Kidney (tissue), 14 donors: ENCODE results near the gene CXXC5. TPM values are rescaled to one million over a fixed set of nuclear protein-coding genes. Genes with fewer than 3 reads are reported as not detected.

Source experiments
- DNase-seq, 5 donors: peaks; one replicate each; pipeline ENCODE4 v3.0.0-alpha.2; 2013 to 2020
- FAIRE-seq: peaks from 2 replicates; lab custom pipeline; 2012; peaks lifted over from hg19 to GRCh38; lab: Jason Lieb, UNC
- H3K27ac ChIP-seq, 2 donors: one replicate each; pipeline ENCODE4 v1.7.0; 2013; ENCODE audit warnings: low read depth in 2 of 2, low read length in 2 of 2, inconsistent platforms in 1 of 2
- H3K27me3 ChIP-seq: one replicate; pipeline ENCODE4 v1.7.1; 2013; ENCODE audit warnings: low read length, inconsistent platforms; ENCODE audit not compliant: control insufficient read depth, insufficient read depth
- H3K36me3 ChIP-seq, 3 donors: one replicate each; pipeline versions ENCODE4 v1.7.0 to v1.7.1; 2013; ENCODE audit warnings: low read length in 3 of 3, control low read depth in 1 of 3, inconsistent platforms in 1 of 3; ENCODE audit not compliant: insufficient read depth in 3 of 3, control insufficient read depth in 2 of 3
- H3K4me1 ChIP-seq, 3 donors: one replicate each; pipeline versions ENCODE4 v1.7.0 to v1.7.1; 2013; ENCODE audit warnings: low read length in 3 of 3, inconsistent platforms in 1 of 3, low read depth in 1 of 3; ENCODE audit not compliant: control insufficient read depth in 2 of 3, insufficient read depth in 2 of 3
- H3K4me3 ChIP-seq, 3 donors: one replicate each; pipeline versions ENCODE4 v1.7.0 to v1.8.1; 2013; ENCODE audit warnings: low read length in 3 of 3, control low read depth in 1 of 3, inconsistent platforms in 1 of 3
- H3K9ac ChIP-seq, 3 donors: one replicate each; pipeline versions ENCODE4 v1.7.0 to v1.7.1; 2013; ENCODE audit warnings: low read length in 3 of 3, control low read depth in 1 of 3, inconsistent platforms in 1 of 3
- H3K9me3 ChIP-seq, 3 donors: one replicate each; pipeline versions ENCODE4 v1.7.0 to v1.7.1; 2013; ENCODE audit warnings: low read length in 3 of 3, control low read depth in 1 of 3, inconsistent platforms in 1 of 3; ENCODE audit not compliant: control insufficient read depth in 2 of 3, insufficient read depth in 1 of 3
- intact Hi-C: fragments of 100-400 bp; cut with DNase I; formaldehyde crosslinking; loops from one replicate; pipeline ENCODE4 v1.11.1; 2022
- polyA plus RNA-seq: library from polyadenylated mRNA; stranded (reverse); fragments of 350-450 nt; fragmentation: Illumina TruSeq; extraction: RNeasy Lipid Tissue Mini Kit (QIAGEN cat#74804); gene quantifications from one replicate; pipeline ENCODE4 v1.2.3, GENCODE V29; 2014; ENCODE audit warnings: low read depth, low replicate concordance; ENCODE audit not compliant: insufficient read depth
- total RNA-seq: library from RNA; stranded (reverse); fragmentation: NEBNext Ultra II Directional; extraction: Animal tissue kit (Norgen Biotek cat#: 25700); gene quantifications from one replicate; pipeline ENCODE4 v1.2.1, GENCODE V29; 2021
- TF ChIP-seq, protein P1 (sequence below): IDR thresholded peaks from 3 replicates; pipeline ENCODE4 v1.5.1; 2012; ENCODE audit warnings: mild to moderate bottlenecking, moderate library complexity, borderline replicate concordance; ENCODE audit not compliant: insufficient read depth; ENCODE audit errors: extremely low read depth
- donor health status: control.
- donor health status: control.
- donor health status: control.
- donor health status: control.
- donor health status: control.
- donor health status: DM: yes; HTN: yes; CAD: no.
- donor health status: Normal renal cell carcinoma (clear cell type).

The CXXC5 gene
- total and polyA plus RNA-seq, 2 donors from 2014 or later, result 116 to 122 TPM

DNA sequence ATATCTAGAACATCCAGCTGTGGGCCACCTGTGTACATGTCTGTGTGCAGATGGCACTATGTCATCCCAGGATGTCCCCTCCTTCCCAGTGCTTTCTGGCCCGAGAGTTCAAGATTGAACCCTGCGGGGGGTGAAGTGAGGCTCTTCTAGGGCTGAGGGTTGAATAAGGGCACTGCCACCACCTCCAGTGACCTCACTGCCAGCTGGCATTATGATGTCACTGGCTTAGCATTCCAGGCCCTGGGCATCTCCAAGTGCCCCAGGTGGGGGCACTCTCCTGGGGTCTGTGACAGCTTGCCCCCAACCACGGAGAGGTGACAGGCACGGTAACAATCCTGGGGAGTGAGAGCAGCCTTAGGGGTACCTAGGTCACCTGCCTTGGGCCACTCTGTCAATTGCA lies 27.1 kb downstream of the CXXC5 start:
- Histone ChIP-seq H3K4me3 (no peak overlapping the region), H3K4me1 (peaks cover 5 to 58% (median 36%) of the 10 kb centered on the region in 3 donors), H3K9me3 (no peaks in the 10 kb centered on the region), H3K27me3 (no peaks in the 10 kb centered on the region), H3K27ac (peak overlapping the region; percentile 9 to 38), H3K9ac (no peak overlapping the region), H3K36me3 (peaks cover 0 to 11% (median 6%) of the 10 kb centered on the region in 3 donors)
- FAIRE-seq (no peak), DNase-seq (no peak)
- TF ChIP-seq, protein P1, sequence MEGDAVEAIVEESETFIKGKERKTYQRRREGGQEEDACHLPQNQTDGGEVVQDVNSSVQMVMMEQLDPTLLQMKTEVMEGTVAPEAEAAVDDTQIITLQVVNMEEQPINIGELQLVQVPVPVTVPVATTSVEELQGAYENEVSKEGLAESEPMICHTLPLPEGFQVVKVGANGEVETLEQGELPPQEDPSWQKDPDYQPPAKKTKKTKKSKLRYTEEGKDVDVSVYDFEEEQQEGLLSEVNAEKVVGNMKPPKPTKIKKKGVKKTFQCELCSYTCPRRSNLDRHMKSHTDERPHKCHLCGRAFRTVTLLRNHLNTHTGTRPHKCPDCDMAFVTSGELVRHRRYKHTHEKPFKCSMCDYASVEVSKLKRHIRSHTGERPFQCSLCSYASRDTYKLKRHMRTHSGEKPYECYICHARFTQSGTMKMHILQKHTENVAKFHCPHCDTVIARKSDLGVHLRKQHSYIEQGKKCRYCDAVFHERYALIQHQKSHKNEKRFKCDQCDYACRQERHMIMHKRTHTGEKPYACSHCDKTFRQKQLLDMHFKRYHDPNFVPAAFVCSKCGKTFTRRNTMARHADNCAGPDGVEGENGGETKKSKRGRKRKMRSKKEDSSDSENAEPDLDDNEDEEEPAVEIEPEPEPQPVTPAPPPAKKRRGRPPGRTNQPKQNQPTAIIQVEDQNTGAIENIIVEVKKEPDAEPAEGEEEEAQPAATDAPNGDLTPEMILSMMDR, result no peak
- intact Hi-C loops, result no loop called here

DNA sequence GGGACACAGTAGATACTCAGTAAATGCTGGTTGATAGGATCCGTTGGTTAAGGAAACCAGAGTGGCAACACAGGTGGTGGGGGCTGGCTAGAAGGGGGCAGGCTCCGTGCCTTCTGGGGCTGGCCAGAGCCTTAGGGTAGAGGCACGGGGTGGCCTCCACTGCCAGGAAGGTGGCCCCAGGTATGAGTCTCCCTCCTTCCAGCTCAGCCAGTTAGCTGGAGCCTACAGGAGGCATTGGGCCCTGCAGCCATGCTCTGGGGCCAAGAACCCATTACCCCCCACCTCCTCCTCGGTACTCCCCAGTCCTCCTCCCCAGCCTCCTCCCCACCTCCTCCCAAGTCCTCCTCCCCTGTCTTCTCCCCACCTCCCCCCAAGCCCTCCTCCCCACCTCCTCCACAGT lies 27.7 kb downstream of the CXXC5 start:
- H3K9me3 ChIP-seq, result no peaks in the 10 kb centered on the region
- DNase-seq, result peak in 1 of 5 donors; percentile 63
- no peak overlapping the region for H3K9ac ChIP-seq
- H3K27ac ChIP-seq, result peak overlapping the region; percentile 9 to 38
- no peak overlapping the region for H3K4me3 ChIP-seq
- H3K36me3 ChIP-seq, result peaks cover 0 to 13% (median 7%) of the 10 kb centered on the region in 3 donors
- TF ChIP-seq, protein P1, result no peak
- intact Hi-C loops, result no loop called here
- peaks cover 0 to 52% (median 29%) of the 10 kb centered on the region in 3 donors for H3K4me1 ChIP-seq
- H3K27me3 ChIP-seq, result no peaks in the 10 kb centered on the region
- no peak for FAIRE-seq

DNA sequence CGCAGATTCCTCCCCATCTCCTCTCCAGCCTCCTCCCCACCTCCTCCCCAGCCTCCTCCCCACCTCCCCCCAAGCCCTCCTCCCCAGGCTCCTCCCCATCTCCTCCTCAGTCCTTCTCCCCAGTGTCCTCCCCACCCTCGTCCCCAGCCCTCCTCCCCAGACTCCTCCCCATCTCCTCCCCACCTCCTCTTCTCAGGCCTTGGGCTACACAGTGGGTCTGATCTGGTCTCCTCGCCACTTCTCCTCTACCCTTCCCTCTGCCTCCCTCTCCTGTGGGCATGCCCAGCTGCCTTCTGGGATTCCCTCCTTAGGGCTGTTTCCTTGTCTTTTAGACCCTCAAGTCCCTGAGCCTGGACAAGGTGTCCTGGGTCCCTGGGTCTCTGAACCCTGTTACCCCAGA lies 28.3 kb downstream of the CXXC5 start:
- intact Hi-C loops, result no loop called here
- peaks cover 0 to 18% (median 9%) of the 10 kb centered on the region in 3 donors for H3K36me3 ChIP-seq
- TF ChIP-seq, protein P1, result no peak
- no peaks in the 10 kb centered on the region for H3K27me3 ChIP-seq
- H3K4me3 ChIP-seq, result no peak overlapping the region
- no peaks in the 10 kb centered on the region for H3K9me3 ChIP-seq
- DNase-seq, result peak in 4 of 5 donors; percentile 64 to 84 (median 68)
- H3K27ac ChIP-seq, result peak overlapping the region; percentile 56 to 74
- peaks cover 0 to 48% (median 24%) of the 10 kb centered on the region in 3 donors for H3K4me1 ChIP-seq
- H3K9ac ChIP-seq, result no peak overlapping the region
- FAIRE-seq, result no peak
